ENCODE results near the gene WIPF2.
A peak's percentile ranks its signal among the peaks of the same experiment; 100 is the strongest.

WIPF2 gene

GRCh38 chr17:40312893-40313667, 94.0 kb downstream of the WIPF2 start:
- no peak for FAIRE-seq
- no peak for DNase-seq (ENCODE audit: low spot score)

GRCh38 chr17:40313668-40314583, 94.8 kb downstream of the WIPF2 start:
- FAIRE-seq: no peak
- DNase-seq (ENCODE audit: low spot score): peak; percentile 61

DNA sequence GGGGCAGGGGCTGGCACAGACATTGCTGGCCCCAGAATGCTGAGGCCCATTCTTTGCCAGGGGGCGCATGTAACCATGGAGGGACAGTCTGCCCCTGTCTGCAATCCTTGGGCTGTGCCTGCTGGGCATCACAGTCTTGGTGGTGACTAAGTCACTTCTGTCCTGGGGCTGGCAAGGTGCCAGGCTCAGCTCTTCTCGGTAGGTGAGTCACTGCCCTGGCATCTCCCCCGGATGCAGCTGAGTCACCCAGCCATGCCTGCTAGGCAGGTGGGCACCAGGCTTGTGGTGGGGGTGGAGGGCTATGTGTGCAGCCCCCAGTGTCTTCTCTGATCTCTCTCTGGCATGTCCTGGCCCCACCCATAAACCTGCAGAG, 95.5 kb downstream of the WIPF2 start:
- FAIRE-seq: peak; percentile 99
- peak; percentile 96 for DNase-seq (ENCODE audit: low spot score)

DNA sequence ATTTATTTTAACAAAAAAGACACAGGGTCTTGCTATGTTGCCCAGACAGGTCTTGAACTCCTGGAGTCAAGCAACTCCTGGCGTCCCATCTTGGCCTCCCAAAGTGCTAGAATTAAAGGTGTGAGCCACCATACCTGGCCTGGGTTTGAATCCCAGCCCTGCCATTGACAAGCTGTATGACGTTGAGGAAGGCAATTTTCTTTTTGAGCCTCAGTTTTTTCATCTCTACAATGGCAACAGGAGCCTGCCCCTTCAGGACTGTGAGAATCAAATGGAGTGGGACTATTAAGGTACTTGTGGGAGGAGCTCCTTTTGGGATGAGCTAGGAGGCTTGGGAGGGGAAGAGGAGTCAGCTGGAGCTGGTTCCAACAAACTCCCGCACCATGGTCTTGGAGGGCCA, 96.1 kb downstream of the WIPF2 start:
- no peak for FAIRE-seq
- no peak for DNase-seq (ENCODE audit: low spot score)

DNA sequence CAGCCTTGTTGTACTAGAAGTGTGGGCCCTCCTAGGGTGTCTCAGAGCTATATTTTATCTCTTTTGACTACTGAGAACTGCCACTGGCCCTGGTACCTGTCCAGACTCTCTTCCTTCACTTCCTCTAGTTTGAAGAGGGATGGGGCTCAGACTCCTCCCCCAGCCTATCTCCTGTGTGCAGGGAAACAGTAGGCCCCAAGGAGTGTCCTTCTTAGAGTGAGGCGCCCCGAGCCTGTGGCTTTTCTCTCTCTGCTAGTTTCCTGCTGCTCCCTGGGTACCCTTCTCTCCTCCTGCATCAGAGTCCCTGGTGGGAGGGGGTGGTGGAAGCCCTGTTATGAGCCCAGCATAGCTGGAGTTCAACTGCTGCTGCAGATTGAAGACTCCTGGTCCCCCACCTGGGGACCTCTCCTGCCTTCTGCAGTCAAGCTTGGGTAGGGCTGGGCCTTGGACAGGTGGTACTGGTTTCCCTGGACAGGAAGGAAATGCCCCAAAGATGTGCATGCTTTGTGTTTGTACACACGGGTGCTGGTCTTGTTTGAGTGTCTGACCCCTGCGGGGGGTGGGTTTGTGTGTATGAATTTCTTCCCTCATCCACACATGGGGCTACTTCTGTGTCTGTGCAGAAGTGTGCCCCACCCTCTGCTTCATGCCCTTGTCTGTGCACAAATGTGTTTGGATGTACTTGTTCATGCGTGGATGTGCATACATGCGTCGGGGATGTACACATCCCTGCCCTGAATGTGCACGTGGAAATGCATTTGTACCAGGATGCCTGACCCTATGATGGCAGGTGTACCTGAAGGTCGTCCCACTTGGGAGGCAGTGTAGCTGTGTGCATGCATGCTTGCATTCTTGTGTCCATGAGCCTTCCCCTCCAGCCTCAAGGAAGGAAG, 96.8 kb downstream of the WIPF2 start:
- FAIRE-seq (peak; percentile 5), DNase-seq (ENCODE audit: low spot score) (no peak)

- peak; percentile 88 for FAIRE-seq
- DNase-seq (ENCODE audit: low spot score): peak; percentile 81
Observed at GRCh38 chr17:40316571-40317344, 97.7 kb downstream of the WIPF2 start.

- FAIRE-seq: no peak
- peak; percentile 72 for DNase-seq (ENCODE audit: low spot score)
Observed at GRCh38 chr17:40317345-40317873, 98.3 kb downstream of the WIPF2 start.

- peak; percentile 98 for DNase-seq (ENCODE audit: low spot score)
- peak; percentile 42 for FAIRE-seq
Observed at GRCh38 chr17:40317880-40318829, 99.1 kb downstream of the WIPF2 start.

DNA sequence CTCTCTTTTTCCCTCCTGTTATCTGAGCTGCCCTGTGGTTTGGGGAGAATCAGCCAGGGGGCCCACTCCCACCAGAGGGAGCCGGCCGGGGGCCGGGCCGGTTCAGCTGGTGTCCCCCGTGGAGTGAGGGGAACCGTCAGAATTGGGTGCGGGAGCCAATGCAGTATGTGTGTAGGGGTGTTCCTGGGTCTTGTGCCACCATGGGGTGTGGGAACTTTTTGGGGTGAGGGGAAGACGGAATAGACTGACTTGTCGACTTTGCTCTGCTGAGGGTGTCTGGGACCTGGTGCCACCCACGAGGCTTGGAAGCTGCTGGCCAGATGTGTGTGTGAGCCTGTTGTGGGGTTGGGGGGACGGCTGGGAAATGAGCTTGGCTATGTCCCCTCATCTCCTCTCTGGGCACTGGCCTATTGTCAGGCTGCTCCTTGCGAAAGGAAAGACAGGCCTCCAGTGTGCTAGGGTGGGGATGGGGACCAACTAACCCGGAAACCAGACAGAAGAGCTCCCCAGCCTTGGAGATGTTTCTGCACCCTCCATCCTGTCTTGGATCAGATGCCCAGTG, 99.8 kb downstream of the WIPF2 start:
- DNase-seq (ENCODE audit: low spot score) (no peak), FAIRE-seq (no peak)

DNA sequence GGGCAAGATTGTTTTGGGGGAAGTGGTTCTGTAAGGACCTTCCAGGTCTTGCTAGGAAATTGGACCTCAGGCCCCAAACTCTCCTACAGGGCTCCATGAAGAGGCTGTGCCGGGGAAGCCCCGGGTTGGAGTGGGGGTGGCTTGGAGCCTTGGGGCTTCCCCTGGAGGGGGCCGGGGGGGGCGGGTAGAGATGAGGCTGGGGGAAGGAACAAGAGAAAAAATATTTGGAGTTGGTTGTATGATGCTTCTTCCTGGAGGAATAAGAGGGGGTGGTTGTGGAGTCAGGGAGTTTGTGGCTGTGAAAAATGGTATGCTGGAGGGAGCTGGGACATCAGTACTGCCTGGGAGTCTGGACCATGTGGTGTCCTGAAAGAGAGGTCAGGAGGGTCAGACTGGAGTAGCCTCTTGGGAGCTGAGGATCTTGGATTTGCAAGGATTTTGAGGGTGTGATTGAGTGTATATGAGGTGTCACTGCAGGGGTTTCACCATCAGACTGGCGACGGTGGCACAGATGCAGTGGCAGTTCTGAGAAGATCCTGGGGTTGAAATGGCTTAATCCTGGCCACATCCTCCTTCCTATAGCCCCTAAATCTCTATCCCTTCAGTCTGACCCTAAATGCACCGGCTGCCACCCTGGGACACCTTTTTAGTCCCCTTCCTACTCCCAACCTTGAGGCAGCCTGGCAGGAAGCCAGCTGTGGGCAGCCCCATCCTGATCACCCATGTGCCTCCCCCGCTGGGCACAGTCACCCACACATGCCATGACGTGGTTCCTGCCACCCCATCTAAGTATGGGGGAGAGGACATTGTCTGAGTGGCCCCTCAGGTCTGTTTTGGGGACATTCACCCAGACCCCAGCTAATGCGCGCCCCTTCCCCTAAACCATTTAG, 100.8 kb downstream of the WIPF2 start:
- FAIRE-seq: no peak

GRCh38 chr17:40320756-40321523, 101.8 kb downstream of the WIPF2 start:
- FAIRE-seq (peak; percentile 23), DNase-seq (ENCODE audit: low spot score) (peak; percentile 67)

More for the DNA sequence above, 100.8 kb downstream of the WIPF2 start:
- DNase-seq (ENCODE audit: low spot score): no peak

GRCh38 chr17:40321524-40321929, 102.4 kb downstream of the WIPF2 start:
- DNase-seq (ENCODE audit: low spot score) (no peak), FAIRE-seq (no peak)

- FAIRE-seq (no peak), DNase-seq (ENCODE audit: low spot score) (no peak)
Observed at GRCh38 chr17:40321961-40322357, 102.9 kb downstream of the WIPF2 start.

- DNase-seq (ENCODE audit: low spot score) (peak; percentile 87), FAIRE-seq (no peak)
Observed at GRCh38 chr17:40322358-40323315, 103.5 kb downstream of the WIPF2 start.

DNA sequence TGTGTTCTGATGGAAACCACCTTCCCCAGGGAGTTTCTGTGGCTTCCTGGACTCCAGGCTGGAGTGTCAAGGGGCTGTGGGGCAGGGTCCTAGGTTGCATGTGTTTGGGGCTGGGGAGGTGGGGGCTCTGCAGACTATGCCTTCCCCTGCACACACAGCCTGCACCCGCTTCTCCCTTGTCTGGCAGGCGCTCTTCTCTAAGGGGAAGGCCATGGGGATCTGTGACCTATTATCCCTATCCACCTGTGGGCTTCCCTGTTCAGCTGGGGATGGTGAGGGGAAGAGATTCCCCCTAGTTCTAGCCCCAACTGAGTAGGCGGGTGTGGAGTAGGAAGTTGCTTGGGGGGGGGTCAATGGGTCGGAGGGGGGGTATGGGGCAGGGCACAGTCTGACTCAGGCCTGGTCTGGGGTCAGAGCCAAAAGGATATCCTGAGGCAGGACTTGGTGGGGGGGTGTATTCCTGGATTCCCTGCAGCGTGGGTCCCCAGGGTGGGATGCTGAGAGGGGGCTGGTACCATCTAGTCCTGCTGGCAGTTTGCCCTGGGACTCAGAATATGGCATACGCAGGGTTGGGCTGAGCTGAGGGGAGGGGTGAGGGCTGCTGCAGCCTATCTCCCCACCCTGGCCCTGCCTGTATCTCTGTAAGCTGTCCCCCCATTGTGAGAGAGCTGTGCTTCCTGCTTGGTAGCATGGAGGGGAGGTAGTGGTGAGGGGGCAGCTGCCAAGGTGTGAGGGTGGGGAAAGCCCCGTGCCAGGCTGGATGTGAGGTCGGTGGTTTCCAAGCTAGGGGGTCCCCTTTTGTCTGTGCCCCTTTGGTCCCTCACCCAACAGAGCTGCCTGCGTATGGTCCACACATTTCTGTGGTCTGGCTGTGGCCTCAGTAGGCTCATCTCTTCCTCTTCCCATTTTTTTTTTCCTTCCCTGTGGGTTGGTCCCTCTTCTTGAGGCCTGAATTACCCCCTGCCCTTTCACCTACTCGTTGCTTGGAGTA, 104.6 kb downstream of the WIPF2 start:
- no peak for FAIRE-seq

More for the DNA sequence above, 104.6 kb downstream of the WIPF2 start:
- no peak for DNase-seq (ENCODE audit: low spot score)
